GM19372 (cell line): Measurements from ENCODE around the gene MYCBPAP.
"Not testable (repeated sequence)": the region's sequence is repeated elsewhere in the genome, so short reads cannot be mapped to it uniquely, and the experiment has no call there.

Experiments
- ATAC-seq: cut with Tn5 transposase; IDR thresholded peaks from one replicate; pipeline ENCODE4 v1.9.1; 2021; ENCODE audit warnings: mild to moderate bottlenecking, low read depth, moderate library complexity; ENCODE audit not compliant: unreplicated experiment

Gene MYCBPAP

DNA sequence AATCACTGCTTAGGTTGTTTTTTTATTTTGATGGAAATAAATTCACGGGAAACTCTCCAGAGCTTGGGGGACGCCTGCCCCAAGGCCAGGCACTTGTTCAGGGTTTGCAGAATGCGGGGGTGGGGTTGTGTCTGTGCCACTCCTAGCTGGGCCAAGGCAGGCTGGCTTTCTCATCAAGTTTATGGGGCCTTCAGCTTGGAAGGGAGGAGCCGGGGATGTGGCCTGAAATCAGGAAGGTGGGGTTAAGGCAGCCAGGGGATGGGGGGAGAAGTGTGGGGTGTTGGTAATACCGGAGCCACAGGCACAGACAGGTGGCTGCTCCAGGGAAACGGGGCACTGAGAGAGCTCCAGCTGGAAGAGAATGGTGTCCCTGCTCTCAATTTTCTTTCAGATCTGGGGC, 37.8 kb upstream of the MYCBPAP start:
- ATAC-seq, result no peak

GRCh38 chr17:50471009-50471905, 37.0 kb upstream of the MYCBPAP start:
- ATAC-seq, result no peak

GRCh38 chr17:50472286-50472685, 36.0 kb upstream of the MYCBPAP start:
- ATAC-seq, result no peak

DNA sequence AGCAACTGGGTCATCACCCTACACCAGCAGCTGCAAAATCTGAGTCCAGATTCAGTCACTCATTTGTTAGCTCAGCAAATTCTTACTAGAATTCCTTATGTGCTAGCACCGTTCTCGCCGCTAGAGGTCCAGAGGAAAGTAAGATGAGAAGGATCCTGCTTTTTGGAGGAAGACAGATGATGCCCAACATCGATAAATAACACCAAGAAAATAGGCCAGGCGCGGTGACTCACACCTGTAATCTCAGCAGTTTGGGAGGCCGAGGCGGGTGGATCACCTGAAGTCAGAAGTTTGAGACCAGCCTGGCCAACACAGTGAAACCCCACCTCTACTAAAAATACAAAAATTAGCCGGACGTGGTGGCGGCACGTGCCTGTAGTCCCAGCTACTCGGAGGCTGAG, 35.5 kb upstream of the MYCBPAP start:
- ATAC-seq, result not testable (repeated sequence)

DNA sequence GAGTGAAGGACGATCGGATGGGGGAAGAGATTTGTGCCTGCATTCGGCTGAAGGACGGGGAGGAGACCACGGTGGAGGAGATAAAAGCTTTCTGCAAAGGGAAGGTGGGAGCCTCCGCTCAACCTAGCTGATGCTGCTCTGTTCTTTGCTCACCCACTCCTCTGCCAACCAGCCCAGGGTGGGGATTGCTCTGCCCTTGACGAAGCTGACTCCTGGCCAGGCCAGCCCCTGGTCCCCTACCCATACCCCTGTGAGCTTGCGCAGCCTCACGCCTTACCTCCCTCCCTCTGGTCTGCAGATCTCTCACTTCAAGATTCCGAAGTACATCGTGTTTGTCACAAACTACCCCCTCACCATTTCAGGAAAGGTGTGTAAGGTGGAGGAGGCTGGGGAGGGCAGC, 34.3 kb upstream of the MYCBPAP start:
- ATAC-seq, result no peak

DNA sequence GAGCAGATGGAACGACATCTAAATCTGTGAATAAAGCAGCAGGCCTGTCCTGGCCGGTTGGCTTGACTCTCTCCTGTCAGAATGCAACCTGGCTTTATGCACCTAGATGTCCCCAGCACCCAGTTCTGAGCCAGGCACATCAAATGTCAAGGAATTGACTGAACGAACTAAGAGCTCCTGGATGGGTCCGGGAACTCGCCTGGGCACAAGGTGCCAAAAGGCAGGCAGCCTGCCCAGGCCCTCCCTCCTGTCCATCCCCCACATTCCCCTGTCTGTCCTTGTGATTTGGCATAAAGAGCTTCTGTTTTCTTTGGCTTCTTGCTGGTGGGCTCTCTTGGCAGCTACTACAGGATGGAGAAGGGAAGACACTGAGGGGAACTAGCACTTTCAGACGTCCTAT, 33.7 kb upstream of the MYCBPAP start:
- ATAC-seq, result no peak

DNA sequence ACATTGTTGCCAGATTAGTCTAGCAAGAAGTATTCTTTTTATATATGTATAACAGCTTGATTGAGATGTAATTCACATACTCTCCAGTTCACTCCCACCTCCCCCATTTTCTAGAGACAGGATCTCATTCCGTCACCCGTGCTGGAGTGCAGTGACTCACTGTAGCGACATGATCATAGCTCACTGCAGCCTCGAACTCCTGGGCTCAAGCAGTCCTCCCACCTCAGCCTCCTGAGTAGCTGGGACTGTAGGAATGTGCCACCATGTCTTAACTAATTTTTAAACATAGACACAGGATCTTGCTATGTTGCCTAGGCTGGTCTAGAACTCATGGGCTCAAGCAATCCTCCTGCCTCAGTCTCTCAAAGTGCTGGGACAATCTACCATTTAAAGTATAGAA, 32.9 kb upstream of the MYCBPAP start:
- ATAC-seq, result no peak

DNA sequence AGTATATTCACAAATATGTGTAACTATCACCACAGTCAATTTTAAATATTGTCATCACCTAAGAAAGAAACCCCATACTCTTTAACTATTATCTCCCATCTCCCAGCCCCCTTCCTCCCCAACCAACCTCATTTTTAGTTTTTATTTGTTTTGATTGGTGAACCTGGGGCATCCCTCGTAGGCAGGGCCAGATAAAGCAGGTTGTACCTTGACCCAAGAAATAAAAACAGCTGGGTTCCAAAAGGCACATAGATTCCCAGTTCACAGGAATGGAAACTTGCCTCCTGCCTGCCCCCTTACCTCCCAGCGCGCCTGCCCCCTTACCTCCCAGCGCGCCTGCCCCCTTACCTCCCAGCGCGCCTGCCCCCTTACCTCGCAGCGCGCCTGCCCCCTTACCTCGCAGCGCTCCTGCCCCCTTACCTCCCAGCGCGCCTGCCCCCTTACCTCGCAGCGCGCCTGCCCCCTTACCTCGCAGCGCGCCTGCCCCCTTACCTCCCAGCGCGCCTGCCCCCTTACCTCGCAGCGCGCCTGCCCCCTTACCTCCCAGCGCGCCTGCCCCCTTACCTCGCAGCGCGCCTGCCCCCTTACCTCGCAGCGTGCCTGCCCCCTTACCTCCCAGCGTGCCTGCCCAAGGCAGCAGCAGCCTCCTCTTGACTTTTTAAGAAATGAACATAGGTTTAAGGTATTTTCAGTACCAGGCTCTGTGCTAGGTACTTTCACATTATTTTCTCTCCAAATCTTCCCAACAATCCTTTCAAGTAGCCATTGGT, 32.3 kb upstream of the MYCBPAP start:
- not testable (repeated sequence) for ATAC-seq

- no peak for ATAC-seq
Observed at GRCh38 chr17:50476545-50477315, 31.5 kb upstream of the MYCBPAP start.

- ATAC-seq, result no peak
Observed at GRCh38 chr17:50477976-50478375, 30.3 kb upstream of the MYCBPAP start.

GRCh38 chr17:50478391-50479381, 29.6 kb upstream of the MYCBPAP start, which contains the start of gene RSAD1:
TSS of gene RSAD1 (plus strand) at chr17:50478860. CDS start at chr17:50478885, 25 bp downstream.
- peak; percentile 87 for ATAC-seq

GRCh38 chr17:50479522-50480141, 28.6 kb upstream of the MYCBPAP start:
- no peak for ATAC-seq

DNA sequence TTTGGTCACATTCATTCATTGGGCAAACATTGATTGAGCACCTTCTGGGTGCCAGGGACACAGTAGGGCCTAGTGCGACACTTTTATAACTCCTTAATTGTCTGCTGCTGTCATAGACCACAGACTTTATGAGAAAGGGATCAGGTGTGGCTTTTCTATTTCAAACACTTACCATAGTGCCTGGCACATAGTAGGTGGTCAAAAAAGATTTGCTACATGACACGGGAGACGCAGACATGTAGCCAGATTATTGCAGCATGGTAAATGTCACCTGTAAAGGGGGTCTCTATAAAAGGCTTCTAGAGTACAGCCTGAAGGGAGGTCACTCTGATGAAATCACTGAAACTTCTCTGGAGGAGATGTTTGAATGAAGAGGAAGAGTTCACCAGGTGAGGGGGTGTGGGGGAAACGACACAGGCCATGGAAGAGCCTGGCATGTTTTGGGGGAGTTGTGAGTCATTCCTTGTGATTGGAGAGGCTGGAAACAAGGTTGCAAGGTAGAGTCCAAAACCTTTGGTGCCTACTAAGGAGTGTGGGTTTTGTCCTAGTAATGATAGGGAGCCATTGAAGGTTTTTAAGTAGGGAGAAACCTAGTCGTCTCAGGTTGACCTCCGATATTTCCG, 28.0 kb upstream of the MYCBPAP start:
- ATAC-seq, result no peak

DNA sequence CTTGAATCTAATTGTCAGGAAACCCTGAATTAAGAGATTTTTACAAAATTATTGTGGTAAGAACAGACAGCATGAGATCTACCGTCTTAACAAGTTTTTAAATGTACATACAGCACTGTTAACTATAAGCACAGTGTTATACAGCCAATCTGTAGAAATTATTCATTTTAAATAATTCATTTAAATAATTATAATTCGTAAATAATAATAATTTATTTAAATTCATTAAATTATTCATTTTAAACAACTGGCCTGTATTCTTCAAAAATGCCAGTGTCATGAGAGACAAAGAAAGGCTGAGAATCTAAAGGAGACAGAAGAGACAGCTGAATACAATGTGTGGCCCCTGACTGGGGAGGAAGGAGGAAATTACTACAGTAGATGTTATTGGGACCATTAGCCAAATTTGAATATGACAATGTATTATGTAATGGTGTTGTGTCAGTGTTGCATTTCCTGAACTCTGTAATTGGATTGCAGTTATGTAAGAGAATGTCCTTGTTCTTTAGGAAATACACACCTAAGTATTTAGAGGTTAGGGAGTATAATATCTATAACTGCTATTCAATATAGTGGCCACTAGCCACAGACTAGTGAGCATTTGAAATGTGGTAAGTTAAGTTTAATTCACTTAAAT, 27.3 kb upstream of the MYCBPAP start:
- no peak for ATAC-seq

GRCh38 chr17:50481648-50482047, 26.6 kb upstream of the MYCBPAP start:
- ATAC-seq, result no peak

- ATAC-seq, result no peak
Observed at GRCh38 chr17:50482110-50482509, 26.1 kb upstream of the MYCBPAP start.

DNA sequence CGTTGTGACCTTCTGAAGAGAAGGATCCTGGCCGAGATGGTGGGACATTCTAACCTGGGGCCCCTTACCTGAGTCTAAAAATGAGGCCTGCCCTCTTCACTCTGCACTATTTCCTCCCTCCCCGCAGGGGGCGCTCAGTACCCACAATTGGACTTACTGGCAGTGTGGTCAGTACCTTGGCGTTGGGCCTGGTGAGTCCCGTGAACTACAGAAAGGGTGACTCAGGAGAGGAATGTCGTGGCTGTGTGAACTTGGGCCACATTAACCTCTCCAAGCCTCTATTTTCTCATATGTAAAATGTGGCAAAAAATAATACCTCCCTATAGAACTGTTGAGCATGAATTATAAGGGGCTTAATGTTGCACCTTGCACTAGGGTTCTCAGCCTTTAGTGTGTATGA, 25.7 kb upstream of the MYCBPAP start:
- ATAC-seq, result no peak

GRCh38 chr17:50483266-50483665, 25.0 kb upstream of the MYCBPAP start:
- ATAC-seq, result no peak
